NCI-H774 (cell line): ENCODE measurements around the gene SAMSN1.
A peak's percentile ranks its signal among the peaks of the same experiment; 100 is the strongest.

Source experiments
- DNase-seq: peaks from one replicate; lab custom pipeline; 2025; lab: John Stamatoyannopoulos, UW

The SAMSN1 gene

GRCh38 chr21:14484188-14485009, 61.7 kb downstream of the SAMSN1 start:
- no peak for DNase-seq

GRCh38 chr21:14483296-14483695, 62.8 kb downstream of the SAMSN1 start:
- no peak for DNase-seq

GRCh38 chr21:14482165-14482564, 64.0 kb downstream of the SAMSN1 start:
- no peak for DNase-seq

- no peak for DNase-seq
Observed at GRCh38 chr21:14480411-14481031, 65.6 kb downstream of the SAMSN1 start.

GRCh38 chr21:14479241-14479786, 66.8 kb downstream of the SAMSN1 start:
- DNase-seq: no peak

GRCh38 chr21:14477841-14478240, 68.3 kb downstream of the SAMSN1 start:
- no peak for DNase-seq

- no peak for DNase-seq
Observed at GRCh38 chr21:14477133-14477532, 69.0 kb downstream of the SAMSN1 start.

- no peak for DNase-seq
Observed at GRCh38 chr21:14474995-14475394, 71.1 kb downstream of the SAMSN1 start.

GRCh38 chr21:14469641-14470040, 76.5 kb downstream of the SAMSN1 start:
- no peak for DNase-seq

GRCh38 chr21:14466715-14467114, 79.4 kb downstream of the SAMSN1 start:
- no peak for DNase-seq

GRCh38 chr21:14457762-14458161, 88.4 kb downstream of the SAMSN1 start:
- no peak for DNase-seq

GRCh38 chr21:14456911-14457310, 89.2 kb downstream of the SAMSN1 start:
- no peak for DNase-seq

- no peak for DNase-seq
Observed at GRCh38 chr21:14454016-14455009, 91.8 kb downstream of the SAMSN1 start.

GRCh38 chr21:14453339-14454015, 92.6 kb downstream of the SAMSN1 start:
- peak; percentile 70 for DNase-seq

GRCh38 chr21:14452727-14453241, 93.3 kb downstream of the SAMSN1 start:
- no peak for DNase-seq

GRCh38 chr21:14452031-14452726, 93.9 kb downstream of the SAMSN1 start:
- no peak for DNase-seq

GRCh38 chr21:14451546-14451945, 94.6 kb downstream of the SAMSN1 start:
- DNase-seq: no peak

- no peak for DNase-seq
Observed at GRCh38 chr21:14448784-14449183, 97.3 kb downstream of the SAMSN1 start.

- DNase-seq: no peak
Observed at GRCh38 chr21:14438211-14438610, 107.9 kb downstream of the SAMSN1 start.

- no peak for DNase-seq
Observed at GRCh38 chr21:14435423-14435822, 110.7 kb downstream of the SAMSN1 start.
